Fibroblast of mammary gland (primary cell): ENCODE results near the gene RFPL3.

Experiments used
- DNase-seq: peaks from one replicate; pipeline ENCODE4 v3.0.0-alpha.2; 2010; ENCODE audit warnings: low read depth
- H3K4me3 ChIP-seq: 2 replicates; pipeline ENCODE4 v1.5.1; 2011; ENCODE audit warnings: low read depth, mild to moderate bottlenecking, low read length, moderate library complexity; ENCODE audit not compliant: control insufficient read depth
- CTCF ChIP-seq: conservative IDR thresholded peaks from 2 replicates; pipeline ENCODE4 v1.5.1; 2011; ENCODE audit warnings: low read depth, low read length, inconsistent platforms; ENCODE audit not compliant: control insufficient read depth, insufficient read depth

Gene RFPL3

GRCh38 chr22:32409977-32410376 is 52.3 kb downstream of the RFPL3 start:
- no peak overlapping the region for H3K4me3 ChIP-seq
- TF ChIP-seq CTCF: no peak
- no peak for DNase-seq

GRCh38 chr22:32410459-32410858 is 52.8 kb downstream of the RFPL3 start:
- no peak for DNase-seq
- H3K4me3 ChIP-seq: peak overlapping the region; percentile 98
- TF ChIP-seq CTCF: no peak
